Measurements from ENCODE around the gene AGXT.

The AGXT gene

GRCh38 chr2:240917009-240917683, 48.5 kb downstream of the AGXT start:
- no peak for DNase-seq

DNA sequence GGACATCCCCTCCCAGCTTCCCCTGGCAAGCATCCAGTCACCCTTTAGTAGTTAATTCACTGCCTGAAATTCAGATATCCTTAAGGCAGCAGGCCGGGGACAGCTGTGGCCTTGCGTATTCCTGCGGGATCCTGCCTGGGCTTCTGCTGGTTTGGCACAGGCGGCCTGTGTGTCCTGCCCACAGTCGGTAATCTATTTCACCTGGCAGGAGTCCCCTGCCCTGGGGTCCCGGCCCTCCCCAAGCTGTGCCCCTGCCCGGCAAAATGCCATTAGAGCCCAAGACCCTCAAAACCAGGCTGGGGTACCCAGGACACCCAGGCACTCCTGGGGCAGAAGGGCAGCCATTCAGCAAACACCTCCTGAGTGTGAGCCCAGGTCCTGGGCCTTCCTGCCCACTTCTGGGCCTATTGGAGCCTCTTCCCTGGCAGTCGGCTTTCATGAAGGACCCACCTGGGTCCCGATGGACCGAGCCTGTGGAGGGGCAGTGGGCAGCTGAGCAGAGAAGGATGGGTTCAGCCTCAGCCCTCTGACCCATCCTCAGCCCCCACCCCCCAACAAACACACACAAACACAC, 49.1 kb downstream of the AGXT start:
- DNase-seq = no peak

- peak in 1 of 2 donors; percentile 3 for DNase-seq
Measured at GRCh38 chr2:240918258-240919091, 49.9 kb downstream of the AGXT start.

DNA sequence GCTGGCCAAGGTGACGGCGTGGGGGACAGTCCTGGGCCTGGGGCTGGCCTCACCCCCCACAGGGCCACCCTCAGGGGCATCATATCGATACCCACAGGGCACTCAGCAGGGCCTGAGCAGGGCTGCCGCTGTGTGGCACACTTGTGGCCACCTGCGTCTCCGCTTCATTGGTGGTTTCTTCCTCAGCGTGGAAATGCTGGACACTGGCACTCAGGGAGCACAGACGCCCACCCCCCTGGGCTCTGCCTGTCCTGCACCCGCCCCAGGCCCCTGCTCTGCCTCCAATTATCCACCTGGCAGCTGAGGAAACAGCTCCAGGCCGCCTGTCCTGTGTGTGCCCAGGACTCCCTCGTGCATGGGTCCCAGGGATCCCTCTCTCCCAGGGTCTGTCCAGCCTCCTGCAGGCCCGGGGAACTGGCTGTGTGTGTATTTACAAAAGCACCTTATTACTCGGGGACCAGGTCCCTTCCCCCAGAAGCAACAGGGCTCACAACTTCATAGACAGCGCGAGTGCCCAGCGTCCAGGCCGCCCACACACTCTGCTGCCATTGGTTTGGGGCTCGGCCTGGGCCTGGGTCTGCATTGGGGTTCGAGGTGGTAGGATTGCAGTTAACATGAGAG, 50.6 kb downstream of the AGXT start:
- peak in 1 of 2 donors; percentile 2 for DNase-seq

DNA sequence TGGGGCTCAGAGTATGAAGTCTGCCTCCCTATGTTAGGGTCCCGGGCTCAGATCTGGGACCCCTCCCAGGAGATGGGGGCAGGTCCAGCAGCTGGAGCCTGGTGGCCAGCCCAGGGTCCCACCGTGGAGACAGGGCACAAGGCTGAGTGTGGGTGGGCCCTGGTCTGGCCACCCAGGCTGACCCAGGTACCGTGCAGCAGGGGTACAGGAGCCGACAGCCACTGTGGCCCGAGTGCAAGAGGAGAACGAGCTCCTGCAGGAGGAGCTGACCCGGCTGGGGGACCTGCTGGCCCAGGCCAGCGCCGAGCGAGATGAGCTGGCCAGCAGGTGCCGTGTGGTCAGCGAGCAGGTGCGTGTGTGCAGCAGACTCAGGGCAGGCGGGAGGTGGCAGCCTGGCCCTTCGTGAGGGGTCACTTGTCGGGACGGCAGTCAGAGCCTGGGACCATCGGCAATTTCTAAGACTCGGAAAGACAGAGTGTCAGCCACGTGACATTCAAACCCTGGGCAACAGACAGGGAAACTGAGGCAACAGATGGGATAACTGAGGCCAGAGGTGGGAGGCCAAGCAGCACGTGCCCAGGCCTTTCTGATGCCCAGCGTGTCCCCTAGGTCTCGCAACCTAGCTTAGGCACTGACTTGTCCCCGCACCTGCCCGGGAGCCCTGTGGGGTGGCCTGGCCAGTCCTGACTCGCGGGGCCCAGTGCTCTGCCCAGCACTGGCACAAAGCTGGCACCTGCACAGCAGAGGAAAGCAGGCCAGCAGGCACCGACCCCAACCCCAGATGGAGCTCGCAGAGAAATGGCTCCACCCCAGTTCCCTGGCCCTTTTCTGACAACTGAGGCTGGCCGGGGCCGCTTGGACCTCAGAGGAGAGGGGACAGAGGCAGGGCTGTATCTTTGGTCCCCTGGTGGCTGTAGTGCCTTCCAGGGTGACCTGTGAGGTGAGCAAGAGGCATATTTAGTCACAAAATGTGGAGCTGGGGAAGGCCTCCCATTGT, 51.5 kb downstream of the AGXT start:
- peak in 1 of 2 donors; percentile 9 for DNase-seq

- peak in 1 of 2 donors; percentile 7 for DNase-seq
Measured at GRCh38 chr2:240920783-240921231, 52.2 kb downstream of the AGXT start.

DNA sequence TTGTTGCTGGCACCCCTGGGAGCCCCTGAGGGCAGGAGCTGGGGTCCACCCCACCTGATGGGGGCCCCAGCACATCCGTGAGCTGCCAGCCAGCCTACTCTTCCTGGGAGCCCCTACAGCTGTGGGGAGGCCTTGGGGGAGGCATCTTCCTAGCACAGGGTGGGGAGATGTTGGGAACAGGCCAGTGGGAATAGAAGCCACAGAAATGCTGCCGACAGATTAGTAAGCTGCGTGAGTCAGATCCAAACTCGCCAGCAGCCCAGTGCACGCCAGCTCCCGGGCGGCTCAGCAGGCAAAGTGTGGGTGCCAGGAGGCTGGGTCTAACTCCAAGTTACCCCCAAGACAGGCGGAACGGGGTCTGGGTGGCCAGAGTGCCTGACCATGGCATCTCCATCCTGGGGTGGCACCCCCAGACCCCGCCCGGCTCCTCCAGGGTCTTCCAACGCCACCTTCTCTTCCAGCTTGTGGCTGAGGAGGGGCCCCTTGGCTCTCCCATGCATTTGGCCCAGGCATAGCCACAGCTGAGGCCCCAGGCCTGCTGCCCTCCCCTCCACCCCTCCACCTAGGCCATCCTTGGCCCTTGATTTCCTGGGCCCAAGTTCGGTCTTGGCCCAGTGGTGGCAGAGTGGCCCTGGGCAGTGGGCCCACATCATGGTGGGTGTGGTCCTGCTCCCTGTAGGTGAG, 52.8 kb downstream of the AGXT start:
- peak in 1 of 2 donors; percentile 10 for DNase-seq

GRCh38 chr2:240921995-240922244, 53.3 kb downstream of the AGXT start:
- DNase-seq = no peak

GRCh38 chr2:240922245-240922981, 53.8 kb downstream of the AGXT start:
- peak in 1 of 2 donors; percentile 10 for DNase-seq

DNA sequence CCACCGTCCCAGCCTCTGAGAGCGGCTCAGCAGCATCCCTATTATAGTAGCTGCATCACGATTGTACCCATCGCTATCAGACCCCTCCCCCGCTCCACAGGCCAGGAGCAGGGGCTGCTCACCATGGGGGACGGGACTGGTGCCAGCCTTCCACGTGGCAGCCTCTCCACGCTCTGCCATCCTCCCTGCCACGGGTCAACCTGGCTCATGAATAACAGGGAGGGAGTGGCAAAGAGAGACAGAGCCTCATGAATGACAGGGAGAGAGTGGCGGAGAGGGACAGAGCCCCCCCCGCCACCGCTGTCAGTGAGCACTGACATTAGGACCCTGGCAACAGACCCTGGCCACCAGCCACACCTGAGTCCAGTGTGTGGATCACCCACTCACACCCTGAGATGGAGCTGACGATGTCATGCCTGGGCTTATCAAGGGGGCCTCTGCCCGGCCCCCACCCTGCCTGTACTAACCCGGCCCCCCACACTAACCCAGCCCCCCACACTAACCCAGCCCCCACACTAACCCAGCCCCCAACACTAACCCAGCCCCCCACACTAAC, 54.4 kb downstream of the AGXT start:
- DNase-seq = no peak

- DNase-seq = peak in 1 of 2 donors; percentile 11
Measured at GRCh38 chr2:240925191-240925567, 56.6 kb downstream of the AGXT start.

GRCh38 chr2:240925568-240926515, 57.2 kb downstream of the AGXT start:
- DNase-seq = peak in 1 of 2 donors; percentile 9

DNA sequence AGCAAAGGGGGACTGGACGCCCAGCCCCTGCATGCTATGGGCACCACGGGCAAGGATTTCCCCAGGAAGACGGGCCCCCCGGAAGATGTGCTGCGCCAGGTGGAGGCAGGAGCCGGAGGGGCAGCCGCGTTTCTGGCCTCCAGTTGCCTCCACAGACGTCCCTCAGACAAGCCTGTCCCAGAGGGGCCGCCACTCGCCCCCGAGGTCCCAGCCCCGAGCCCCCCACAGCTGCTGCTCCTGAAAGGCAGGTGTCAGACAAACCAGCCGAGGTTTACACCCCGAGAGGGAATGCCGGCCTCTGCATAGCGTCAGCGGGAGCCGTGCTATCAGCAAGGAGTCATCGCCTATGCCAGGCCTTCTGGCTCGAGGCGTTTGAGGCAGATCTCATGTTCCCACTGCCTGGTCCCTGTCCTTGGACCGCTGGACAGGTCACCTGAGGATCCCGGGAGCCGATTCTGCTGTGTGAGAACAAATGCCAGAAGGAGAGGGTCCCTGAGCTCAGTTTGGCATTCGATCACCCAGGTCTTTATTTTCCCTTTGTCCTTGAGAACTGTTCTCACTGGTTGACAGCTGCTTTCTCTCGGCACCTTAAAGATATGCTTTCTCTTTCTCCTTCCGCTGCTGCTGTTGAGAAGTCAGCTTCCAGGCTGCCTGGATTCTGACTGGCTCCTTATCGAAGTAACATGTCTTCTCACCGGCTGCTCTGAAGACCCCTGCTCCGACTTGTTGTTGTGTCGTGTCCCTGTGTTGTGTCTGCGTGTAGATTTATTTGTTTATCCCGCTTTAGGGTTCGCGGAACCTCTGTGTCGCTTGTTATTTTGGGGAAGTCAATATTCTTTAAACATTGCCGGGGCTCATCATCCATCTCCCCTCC, 58.1 kb downstream of the AGXT start:
- peak in 1 of 2 donors; percentile 5 for DNase-seq

GRCh38 chr2:240927390-240927781, 58.8 kb downstream of the AGXT start:
- DNase-seq = peak in 1 of 2 donors; percentile 3

- DNase-seq = peak in 1 of 2 donors; percentile 5
Measured at GRCh38 chr2:240928476-240929363, 60.1 kb downstream of the AGXT start.

- DNase-seq = no peak
Measured at GRCh38 chr2:240929364-240930095, 60.9 kb downstream of the AGXT start.

Data from CD4-positive, alpha-beta T cell treated with Interleukin-4 for 1 hour (primary cell).